Endothelial cell of umbilical vein (primary cell): ENCODE measurements around the gene TTC23L. TPM values are rescaled to one million over a fixed set of nuclear protein-coding genes. Genes with fewer than 3 reads are reported as not detected.

ENCODE experiments used
- BruUV-seq: library from RNA; stranded (reverse); fragments of 400-500 nt; replicated peaks from 2 replicates; lab custom pipeline; 2021; lab: Mats Ljungman, UMichigan
- CTCF ChIA-PET: fragments of 300-600, 350-600 bp; sonication (Branson Sonifier 250); formaldehyde crosslinking; loops from one replicate; lab custom pipeline; 2021; ENCODE audit warnings: antibody characterized with exemption, inconsistent platforms; lab: Charles Lee
- POLR2A ChIA-PET: fragments of 300-600, 350-600 bp; sonication (Branson Sonifier 250); formaldehyde crosslinking; loops from one replicate; lab custom pipeline; 2021; ENCODE audit warnings: antibody characterized with exemption, inconsistent platforms; lab: Charles Lee
- DNase-seq: peaks from one replicate; pipeline ENCODE4 v3.0.0-alpha.2; 2011; ENCODE audit warnings: low read depth, low spot score
- FAIRE-seq: peaks from 2 replicates; lab custom pipeline; 2011; peaks lifted over from hg19 to GRCh38; lab: Jason Lieb, UNC
- H2AFZ ChIP-seq: 2 replicates; pipeline ENCODE4 v1.6.0; 2012; ENCODE audit warnings: low read depth, low read length, control low read depth, inconsistent platforms
- H3K27ac ChIP-seq: 2 replicates; pipeline ENCODE4 v1.5.1; 2011; ENCODE audit warnings: low read depth, mild to moderate bottlenecking, control low read depth, low read length, moderate library complexity; ENCODE audit not compliant: insufficient read depth
- H3K27me3 ChIP-seq, 2 experiments: 2 replicates each; pipeline versions ENCODE4 v1.6.0 to v1.6.1; 2011; ENCODE audit warnings: low read length in 2 of 2, mixed read lengths in 1 of 2; ENCODE audit not compliant: control insufficient read depth in 2 of 2, insufficient read depth in 2 of 2
- H3K36me3 ChIP-seq, 2 experiments: 2 replicates in 1 of 2; 3 replicates in 1 of 2; pipeline ENCODE4 v1.5.1; 2011; ENCODE audit warnings: low read length in 2 of 2, mild to moderate bottlenecking in 1 of 2, moderate library complexity in 1 of 2; ENCODE audit not compliant: control insufficient read depth in 2 of 2, insufficient read depth in 2 of 2; ENCODE audit errors: extremely low read depth in 1 of 2
- H3K4me1 ChIP-seq: 3 replicates; pipeline ENCODE4 v1.5.1; 2011; ENCODE audit warnings: mild to moderate bottlenecking, low read length; ENCODE audit not compliant: control insufficient read depth, insufficient read depth; ENCODE audit errors: extremely low read depth
- H3K4me2 ChIP-seq: 2 replicates; pipeline ENCODE4 v1.6.1; 2011; ENCODE audit warnings: low read length, control low read depth, mixed read lengths; ENCODE audit not compliant: insufficient read depth
- H3K4me3 ChIP-seq, 3 experiments: fragments of 200-600 bp in 1 of 3; sonication (generic), shearing (Covaris generic) in 1 of 3; replicated peaks in 1 of 3; 2 replicates each; pipeline ENCODE4 v1.5.1; 2011 to 2016; ENCODE audit warnings: control low read depth in 3 of 3, low read length in 3 of 3, mild to moderate bottlenecking in 2 of 3, inconsistent platforms in 1 of 3, low read depth in 1 of 3, moderate library complexity in 1 of 3; ENCODE audit not compliant: insufficient read depth in 1 of 3
- H3K79me2 ChIP-seq: 2 replicates; pipeline ENCODE4 v1.6.0; 2012; ENCODE audit warnings: low read length, inconsistent platforms; ENCODE audit not compliant: control insufficient read depth, insufficient read depth
- H3K9ac ChIP-seq: replicated peaks from 2 replicates; pipeline ENCODE3; 2011; ENCODE audit warnings: low read length, control low read depth; ENCODE audit not compliant: insufficient read depth; ENCODE audit errors: extremely low read depth
- H3K9me1 ChIP-seq: replicated peaks from 3 replicates; pipeline ENCODE4 v1.6.0; 2011; ENCODE audit warnings: mild to moderate bottlenecking, low read length; ENCODE audit not compliant: control insufficient read depth, insufficient read depth; ENCODE audit errors: extremely low read depth
- H3K9me3 ChIP-seq: replicated peaks from 2 replicates; pipeline ENCODE4 v1.5.1; 2012; ENCODE audit warnings: low read length, inconsistent platforms; ENCODE audit not compliant: control insufficient read depth, insufficient read depth
- H4K20me1 ChIP-seq: replicated peaks from 2 replicates; pipeline ENCODE3; 2011; ENCODE audit warnings: mild to moderate bottlenecking, low read length; ENCODE audit not compliant: control insufficient read depth, insufficient read depth; ENCODE audit errors: extremely low read depth
- CTCF ChIP-seq, 2 donors: IDR thresholded peaks; 1 replicate in 1 of 2; 2 replicates in 1 of 2; pipeline ENCODE4 v1.5.1; 2011; ENCODE audit warnings: low read length in 2 of 2, mild to moderate bottlenecking in 2 of 2, moderate library complexity in 2 of 2, control low read depth in 1 of 2, inconsistent platforms in 1 of 2, low read depth in 1 of 2; ENCODE audit not compliant: insufficient read depth in 1 of 2; ENCODE audit errors: extremely low read depth in 1 of 2
- EZH2 ChIP-seq: IDR thresholded peaks from 2 replicates; pipeline ENCODE4 v1.6.1; 2012; ENCODE audit warnings: borderline replicate concordance, low read depth, mild to moderate bottlenecking, moderate library complexity, low read length, inconsistent platforms; ENCODE audit not compliant: severe bottlenecking
- FOS ChIP-seq: IDR thresholded peaks from 2 replicates; pipeline ENCODE4 v1.6.1; 2011; ENCODE audit warnings: mild to moderate bottlenecking, low read length, moderate library complexity, borderline replicate concordance; ENCODE audit not compliant: insufficient read depth
- GATA2 ChIP-seq: IDR thresholded peaks from 2 replicates; pipeline ENCODE4 v1.7.0; 2011; ENCODE audit warnings: low read depth, mild to moderate bottlenecking, moderate library complexity, mixed read lengths, low read length; ENCODE audit not compliant: insufficient read length, insufficient read depth
- JUN ChIP-seq: IDR thresholded peaks from 2 replicates; pipeline ENCODE4 v1.6.1; 2011; ENCODE audit warnings: borderline replicate concordance, low read depth; ENCODE audit not compliant: insufficient read length, insufficient read depth
- MAX ChIP-seq: IDR thresholded peaks from 2 replicates; pipeline ENCODE4 v1.6.1; 2011; ENCODE audit not compliant: insufficient read depth, insufficient read length
- MYC ChIP-seq: IDR thresholded peaks from one replicate; pipeline ENCODE4 v1.6.1; 2011; ENCODE audit warnings: mild to moderate bottlenecking, low read depth, low read length
- POLR2A ChIP-seq: IDR thresholded peaks from 2 replicates; pipeline ENCODE4 v1.6.1; 2012; ENCODE audit warnings: low read depth, mild to moderate bottlenecking, control low read depth, low read length
- POLR2AphosphoS5 ChIP-seq: IDR thresholded peaks from 2 replicates; pipeline ENCODE4 v1.6.1; 2012; ENCODE audit warnings: low read depth, mild to moderate bottlenecking, control low read depth, low read length, moderate library complexity; ENCODE audit not compliant: insufficient read depth
- dilution Hi-C: fragments of 300-500 bp; cut with MboI; formaldehyde crosslinking; loops from one replicate; pipeline ENCODE4 v1.15.0; 2019; ENCODE audit warnings: low sequenced_read_pairs; ENCODE audit not compliant: extremely low pct_ligation_motif_present
- intact Hi-C: fragments of 100-400 bp; cut with micrococcal nuclease; formaldehyde crosslinking; loops from one replicate; pipeline ENCODE4 v1.10.0; 2022
- polyA plus RNA-seq, 4 experiments: library from polyadenylated mRNA; depleted of rRNA in 3 of 4; stranded (reverse) in 3 of 4; unstranded in 1 of 4; fragments of >200 nt; gene quantifications; 2 replicates each; pipeline versions ENCODE4 v1.2.1 to v1.2.3, GENCODE V29; 2011 to 2012; ENCODE audit warnings: missing spikeins in 1 of 4
- total RNA-seq: library from RNA; stranded (reverse); gene quantifications from 2 replicates; pipeline ENCODE4 v1.2.3, GENCODE V29; 2021

TTC23L gene
- total and polyA plus RNA-seq, 2 donors (not counting 3 experiments of a cell fraction or from before 2014, with no cell fraction given), result not detected

GRCh38 chr5:34895641-34896419 lies 56.9 kb downstream of the TTC23L start:
- no peak for FAIRE-seq
- DNase-seq, result no peak

More at GRCh38 chr5:34895641-34896419, 56.9 kb downstream of the TTC23L start:
- Histone ChIP-seq H3K4me2 (no peak overlapping the region), H3K9me1 (no peaks in the 10 kb centered on the region), H4K20me1 (no peaks in the 10 kb centered on the region), H3K9me3 (no peaks in the 10 kb centered on the region), H3K4me3 (no peak overlapping the region), H3K4me1 (no peaks in the 10 kb centered on the region), H2AFZ (no peak overlapping the region), H3K9ac (no peak overlapping the region), H3K27ac (no peak overlapping the region), H3K79me2 (no peaks in the 10 kb centered on the region), H3K27me3 (peaks cover 0 to 2% of the 10 kb centered on the region in 2 experiments), H3K36me3 (no peaks in the 10 kb centered on the region)
- CTCF ChIA-PET, result interaction anchor here (1.0 to 7.2 kb wide), 8 partner anchors 13 to 426 kb away, joined by 3 to 84 read pairs (median 4); partner anchors contain the start of genes BRIX1 and RAD1
- POLR2A ChIA-PET, result no interaction called here
- no peak for TF ChIP-seq MYC
- no peak for TF ChIP-seq GATA2
- TF ChIP-seq POLR2AphosphoS5, result no peak
- no peak for TF ChIP-seq FOS
- no peak for TF ChIP-seq CTCF (IDR thresholded peaks at IDR 0.05; ENCODE audit: extremely low read depth in 1 of 2, insufficient read depth in 1 of 2, low read depth in 1 of 2, low read length in 2 of 2)
- no peak for TF ChIP-seq MAX
- TF ChIP-seq POLR2A, result no peak
- no peak for TF ChIP-seq JUN
- TF ChIP-seq EZH2, result no peak
- intact Hi-C loops (no loop called here), dilution Hi-C loops (no loop called here)
- no TSS peak for BruUV-seq
